Midbrain (tissue), 1 donor: ENCODE measurements around the gene DNAJC18.
"Not testable (repeated sequence)": the region's sequence is repeated elsewhere in the genome, so short reads cannot be mapped to it uniquely, and the experiment has no call there.

Source experiments
- DNase-seq: peaks from one replicate; lab custom pipeline; 2025; lab: John Stamatoyannopoulos, UW

The DNAJC18 gene

GRCh38 chr5:139461176-139461575, 21.9 kb upstream of the DNAJC18 start:
- no peak for DNase-seq

GRCh38 chr5:139460455-139460854, 21.1 kb upstream of the DNAJC18 start:
- DNase-seq: no peak

GRCh38 chr5:139459451-139459934, 20.2 kb upstream of the DNAJC18 start:
- no peak for DNase-seq

GRCh38 chr5:139458580-139459407, 19.5 kb upstream of the DNAJC18 start:
- no peak for DNase-seq

- no peak for DNase-seq
Measured at GRCh38 chr5:139457653-139458306, 18.5 kb upstream of the DNAJC18 start.

- no peak for DNase-seq
Measured at GRCh38 chr5:139457241-139457640, 17.9 kb upstream of the DNAJC18 start.

GRCh38 chr5:139456776-139457175, 17.5 kb upstream of the DNAJC18 start:
- DNase-seq: no peak

GRCh38 chr5:139454568-139455290, 15.4 kb upstream of the DNAJC18 start:
- no peak for DNase-seq

GRCh38 chr5:139453683-139454567, 14.6 kb upstream of the DNAJC18 start:
- DNase-seq: no peak

- no peak for DNase-seq
Measured at GRCh38 chr5:139451878-139452660, 12.7 kb upstream of the DNAJC18 start.

GRCh38 chr5:139451176-139451575, 11.9 kb upstream of the DNAJC18 start:
- no peak for DNase-seq

GRCh38 chr5:139446956-139447779, 7.8 kb upstream of the DNAJC18 start:
- DNase-seq: no peak

GRCh38 chr5:139445325-139446170, 6.2 kb upstream of the DNAJC18 start:
- DNase-seq: no peak

GRCh38 chr5:139443831-139444453, 4.6 kb upstream of the DNAJC18 start:
- peak; percentile 8 for DNase-seq

- not testable (repeated sequence) for DNase-seq
Measured at GRCh38 chr5:139440416-139440815, 1.1 kb upstream of the DNAJC18 start.

GRCh38 chr5:139438707-139439012, 665 bp downstream of the DNAJC18 start:
- no peak for DNase-seq

- DNase-seq: no peak
Measured at GRCh38 chr5:139435676-139436075, 3.6 kb downstream of the DNAJC18 start.

- no peak for DNase-seq
Measured at GRCh38 chr5:139431706-139432105, 7.6 kb downstream of the DNAJC18 start.

- DNase-seq: no peak
Measured at GRCh38 chr5:139430015-139430414, 9.3 kb downstream of the DNAJC18 start.
